GM19035 (cell line): ENCODE measurements around the gene HEATR1.
A peak's percentile ranks its signal among the peaks of the same experiment; 100 is the strongest.
"Not testable (repeated sequence)": the region's sequence is repeated elsewhere in the genome, so short reads cannot be mapped to it uniquely, and the experiment has no call there.

Source experiments
- ATAC-seq: cut with Tn5 transposase; IDR thresholded peaks from one replicate; pipeline ENCODE4 v1.9.1; 2021; ENCODE audit not compliant: unreplicated experiment

HEATR1 gene

GRCh38 chr1:236603991-236604904 is at the start of gene HEATR1:
HEATR1 (minus strand) TSS chr1:236604516; CDS start chr1:236604095, 421 bp downstream.
- ATAC-seq, result peak; percentile 96

GRCh38 chr1:236645016-236645680 is 40.8 kb upstream of the HEATR1 start:
- no peak for ATAC-seq

GRCh38 chr1:236642763-236643162 is 38.4 kb upstream of the HEATR1 start:
- no peak for ATAC-seq

GRCh38 chr1:236639686-236640085 is 35.4 kb upstream of the HEATR1 start:
- ATAC-seq, result no peak

GRCh38 chr1:236638945-236639344 is 34.6 kb upstream of the HEATR1 start:
- no peak for ATAC-seq

- no peak for ATAC-seq
Measured at GRCh38 chr1:236636017-236636416, 31.7 kb upstream of the HEATR1 start.

- no peak for ATAC-seq
Measured at GRCh38 chr1:236627727-236628408, 23.6 kb upstream of the HEATR1 start.

- ATAC-seq, result no peak
Measured at GRCh38 chr1:236623371-236624166, 19.3 kb upstream of the HEATR1 start.

GRCh38 chr1:236622407-236622806 is 18.1 kb upstream of the HEATR1 start:
- no peak for ATAC-seq

GRCh38 chr1:236619398-236619797 is 15.1 kb upstream of the HEATR1 start:
- no peak for ATAC-seq

GRCh38 chr1:236618507-236618906 is 14.2 kb upstream of the HEATR1 start:
- no peak for ATAC-seq

- ATAC-seq, result no peak
Measured at GRCh38 chr1:236615399-236616148, 11.3 kb upstream of the HEATR1 start.

GRCh38 chr1:236612349-236612748 is 8.0 kb upstream of the HEATR1 start:
- ATAC-seq, result no peak

- ATAC-seq, result no peak
Measured at GRCh38 chr1:236608930-236609726, 4.8 kb upstream of the HEATR1 start.

GRCh38 chr1:236607597-236607996 is 3.3 kb upstream of the HEATR1 start:
- not testable (repeated sequence) for ATAC-seq

- ATAC-seq, result no peak
Measured at GRCh38 chr1:236604905-236605806, 840 bp upstream of the HEATR1 start.

GRCh38 chr1:236602171-236602570 is 2.1 kb downstream of the HEATR1 start:
- no peak for ATAC-seq

GRCh38 chr1:236590553-236591150 is 13.7 kb downstream of the HEATR1 start:
- ATAC-seq, result no peak
